ENCODE measurements around the gene PRLH.
"Not testable (repeated sequence)": the region's sequence is repeated elsewhere in the genome, so short reads cannot be mapped to it uniquely, and the experiment has no call there.

PRLH gene

DNA sequence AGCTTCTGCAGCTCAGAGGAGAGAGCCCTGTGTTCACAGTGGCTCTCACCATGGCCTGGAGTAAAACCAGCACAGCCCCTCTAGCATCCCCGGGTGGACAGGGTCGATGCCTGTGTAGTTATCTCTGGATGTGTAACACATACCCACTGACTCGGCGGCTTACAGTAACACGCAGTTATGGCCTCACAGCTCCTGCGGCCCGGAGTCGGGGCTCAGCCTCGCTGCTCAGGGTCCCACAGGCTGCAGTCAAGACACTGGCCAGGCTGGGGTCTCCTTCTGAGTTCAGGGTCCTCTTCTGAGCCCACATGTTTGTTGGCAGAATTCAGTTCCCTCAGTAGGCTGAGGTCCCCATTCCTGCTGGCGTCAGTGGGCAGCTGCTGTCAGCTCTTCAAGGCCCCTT is 26.7 kb downstream of the PRLH start:
- H3K27ac ChIP-seq (replicated peaks): no peak overlapping the region
- H3K27me3 ChIP-seq (ENCODE audit: insufficient read depth, poor library complexity, severe bottlenecking): no peaks in the 10 kb centered on the region
- no peak for DNase-seq (ENCODE audit: low read depth in 1 of 2, low spot score in 1 of 2)
- no peak overlapping the region for H3K4me3 ChIP-seq (replicated peaks; ENCODE audit: insufficient read depth, low read length)
- no peak for TF ChIP-seq POLR2AphosphoS5 (IDR thresholded peaks at IDR 0.05; ENCODE audit: low read depth)
- TF ChIP-seq, protein P1, sequence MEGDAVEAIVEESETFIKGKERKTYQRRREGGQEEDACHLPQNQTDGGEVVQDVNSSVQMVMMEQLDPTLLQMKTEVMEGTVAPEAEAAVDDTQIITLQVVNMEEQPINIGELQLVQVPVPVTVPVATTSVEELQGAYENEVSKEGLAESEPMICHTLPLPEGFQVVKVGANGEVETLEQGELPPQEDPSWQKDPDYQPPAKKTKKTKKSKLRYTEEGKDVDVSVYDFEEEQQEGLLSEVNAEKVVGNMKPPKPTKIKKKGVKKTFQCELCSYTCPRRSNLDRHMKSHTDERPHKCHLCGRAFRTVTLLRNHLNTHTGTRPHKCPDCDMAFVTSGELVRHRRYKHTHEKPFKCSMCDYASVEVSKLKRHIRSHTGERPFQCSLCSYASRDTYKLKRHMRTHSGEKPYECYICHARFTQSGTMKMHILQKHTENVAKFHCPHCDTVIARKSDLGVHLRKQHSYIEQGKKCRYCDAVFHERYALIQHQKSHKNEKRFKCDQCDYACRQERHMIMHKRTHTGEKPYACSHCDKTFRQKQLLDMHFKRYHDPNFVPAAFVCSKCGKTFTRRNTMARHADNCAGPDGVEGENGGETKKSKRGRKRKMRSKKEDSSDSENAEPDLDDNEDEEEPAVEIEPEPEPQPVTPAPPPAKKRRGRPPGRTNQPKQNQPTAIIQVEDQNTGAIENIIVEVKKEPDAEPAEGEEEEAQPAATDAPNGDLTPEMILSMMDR (IDR thresholded peaks at IDR 0.05; ENCODE audit: insufficient read depth, low read length): no peak
- no peak for TF ChIP-seq GABPA (IDR thresholded peaks at IDR 0.05; ENCODE audit: low read depth)
- TF ChIP-seq, protein P2, sequence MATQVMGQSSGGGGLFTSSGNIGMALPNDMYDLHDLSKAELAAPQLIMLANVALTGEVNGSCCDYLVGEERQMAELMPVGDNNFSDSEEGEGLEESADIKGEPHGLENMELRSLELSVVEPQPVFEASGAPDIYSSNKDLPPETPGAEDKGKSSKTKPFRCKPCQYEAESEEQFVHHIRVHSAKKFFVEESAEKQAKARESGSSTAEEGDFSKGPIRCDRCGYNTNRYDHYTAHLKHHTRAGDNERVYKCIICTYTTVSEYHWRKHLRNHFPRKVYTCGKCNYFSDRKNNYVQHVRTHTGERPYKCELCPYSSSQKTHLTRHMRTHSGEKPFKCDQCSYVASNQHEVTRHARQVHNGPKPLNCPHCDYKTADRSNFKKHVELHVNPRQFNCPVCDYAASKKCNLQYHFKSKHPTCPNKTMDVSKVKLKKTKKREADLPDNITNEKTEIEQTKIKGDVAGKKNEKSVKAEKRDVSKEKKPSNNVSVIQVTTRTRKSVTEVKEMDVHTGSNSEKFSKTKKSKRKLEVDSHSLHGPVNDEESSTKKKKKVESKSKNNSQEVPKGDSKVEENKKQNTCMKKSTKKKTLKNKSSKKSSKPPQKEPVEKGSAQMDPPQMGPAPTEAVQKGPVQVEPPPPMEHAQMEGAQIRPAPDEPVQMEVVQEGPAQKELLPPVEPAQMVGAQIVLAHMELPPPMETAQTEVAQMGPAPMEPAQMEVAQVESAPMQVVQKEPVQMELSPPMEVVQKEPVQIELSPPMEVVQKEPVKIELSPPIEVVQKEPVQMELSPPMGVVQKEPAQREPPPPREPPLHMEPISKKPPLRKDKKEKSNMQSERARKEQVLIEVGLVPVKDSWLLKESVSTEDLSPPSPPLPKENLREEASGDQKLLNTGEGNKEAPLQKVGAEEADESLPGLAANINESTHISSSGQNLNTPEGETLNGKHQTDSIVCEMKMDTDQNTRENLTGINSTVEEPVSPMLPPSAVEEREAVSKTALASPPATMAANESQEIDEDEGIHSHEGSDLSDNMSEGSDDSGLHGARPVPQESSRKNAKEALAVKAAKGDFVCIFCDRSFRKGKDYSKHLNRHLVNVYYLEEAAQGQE (IDR thresholded peaks at IDR 0.05; ENCODE audit: insufficient replicate concordance, low read depth): no peak
- TF ChIP-seq SPI1 (IDR thresholded peaks at IDR 0.05; ENCODE audit: borderline replicate concordance, low read depth): no peak

DNA sequence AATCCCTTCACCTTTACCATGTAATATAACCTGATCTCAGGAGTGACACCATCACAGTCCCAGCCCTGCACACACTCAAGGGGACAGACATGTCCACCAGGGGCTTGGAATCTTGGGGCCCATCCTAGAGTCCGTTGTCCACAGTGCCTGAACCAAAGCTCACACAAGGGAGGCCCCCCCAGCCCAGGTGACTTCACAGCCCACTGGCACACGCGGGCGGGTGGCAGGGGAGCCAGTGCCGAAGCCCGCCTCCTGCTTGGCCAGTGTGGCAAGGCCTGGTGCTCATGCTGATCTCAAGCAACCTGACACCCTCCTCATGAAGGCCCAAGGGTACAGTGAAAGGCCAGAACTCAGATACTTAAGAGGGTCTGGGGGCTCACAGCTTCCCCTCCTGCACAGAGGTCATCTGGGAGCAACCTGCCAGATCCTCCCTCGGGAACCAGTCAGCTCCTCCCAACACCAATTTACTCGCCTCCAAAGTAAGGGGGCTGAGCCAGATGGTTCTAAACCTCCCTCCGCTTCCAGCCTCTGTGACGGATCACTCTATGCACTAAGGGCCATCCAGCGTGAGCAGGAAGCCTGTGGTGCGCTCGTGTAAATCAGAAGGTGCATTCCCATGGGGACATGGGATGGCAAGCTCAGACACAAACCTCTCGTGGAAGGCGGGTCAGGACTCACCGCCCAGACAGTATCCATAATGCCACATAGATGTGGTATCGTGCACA is 27.4 kb downstream of the PRLH start:
- no peak overlapping the region for H3K4me3 ChIP-seq (replicated peaks; ENCODE audit: insufficient read depth, low read length)
- no peak overlapping the region for H3K27ac ChIP-seq (replicated peaks)
- no peak for TF ChIP-seq POLR2AphosphoS5 (IDR thresholded peaks at IDR 0.05; ENCODE audit: low read depth)
- no peak for TF ChIP-seq GABPA (IDR thresholded peaks at IDR 0.05; ENCODE audit: low read depth)
- no peak for TF ChIP-seq SPI1 (IDR thresholded peaks at IDR 0.05; ENCODE audit: borderline replicate concordance, low read depth)
- TF ChIP-seq, protein P2 (IDR thresholded peaks at IDR 0.05; ENCODE audit: insufficient replicate concordance, low read depth): no peak
- TF ChIP-seq, protein P1 (IDR thresholded peaks at IDR 0.05; ENCODE audit: insufficient read depth, low read length): no peak
- H3K27me3 ChIP-seq (ENCODE audit: insufficient read depth, poor library complexity, severe bottlenecking): no peaks in the 10 kb centered on the region
- DNase-seq (ENCODE audit: low read depth in 1 of 2, low spot score in 1 of 2): no peak

DNA sequence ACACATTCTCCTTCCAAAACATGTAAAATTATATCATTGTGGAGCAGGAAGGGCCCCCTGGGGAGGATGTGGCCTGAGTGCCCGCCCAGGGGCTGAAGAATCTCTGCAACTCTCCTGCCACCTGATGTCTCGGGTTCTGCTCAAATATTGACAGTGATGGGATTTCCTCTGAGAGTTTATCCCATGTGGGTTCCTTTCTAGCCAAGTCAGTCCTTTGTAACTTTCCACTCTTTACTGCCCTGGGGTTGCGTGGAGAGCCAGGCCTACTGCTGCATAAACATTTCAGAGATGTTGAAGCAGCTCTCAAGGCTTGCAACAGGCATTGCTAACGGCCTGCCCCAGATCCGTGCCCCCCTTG is 28.1 kb downstream of the PRLH start:
- no peaks in the 10 kb centered on the region for H3K27me3 ChIP-seq (ENCODE audit: insufficient read depth, poor library complexity, severe bottlenecking)
- no peak overlapping the region for H3K4me3 ChIP-seq (replicated peaks; ENCODE audit: insufficient read depth, low read length)
- no peak overlapping the region for H3K27ac ChIP-seq (replicated peaks)
- DNase-seq (ENCODE audit: low read depth in 1 of 2, low spot score in 1 of 2): no peak
- TF ChIP-seq, protein P2 (IDR thresholded peaks at IDR 0.05; ENCODE audit: insufficient replicate concordance, low read depth): no peak
- no peak for TF ChIP-seq POLR2AphosphoS5 (IDR thresholded peaks at IDR 0.05; ENCODE audit: low read depth)
- TF ChIP-seq, protein P1 (IDR thresholded peaks at IDR 0.05; ENCODE audit: insufficient read depth, low read length): no peak
- TF ChIP-seq GABPA (IDR thresholded peaks at IDR 0.05; ENCODE audit: low read depth): no peak
- no peak for TF ChIP-seq SPI1 (IDR thresholded peaks at IDR 0.05; ENCODE audit: borderline replicate concordance, low read depth)

DNA sequence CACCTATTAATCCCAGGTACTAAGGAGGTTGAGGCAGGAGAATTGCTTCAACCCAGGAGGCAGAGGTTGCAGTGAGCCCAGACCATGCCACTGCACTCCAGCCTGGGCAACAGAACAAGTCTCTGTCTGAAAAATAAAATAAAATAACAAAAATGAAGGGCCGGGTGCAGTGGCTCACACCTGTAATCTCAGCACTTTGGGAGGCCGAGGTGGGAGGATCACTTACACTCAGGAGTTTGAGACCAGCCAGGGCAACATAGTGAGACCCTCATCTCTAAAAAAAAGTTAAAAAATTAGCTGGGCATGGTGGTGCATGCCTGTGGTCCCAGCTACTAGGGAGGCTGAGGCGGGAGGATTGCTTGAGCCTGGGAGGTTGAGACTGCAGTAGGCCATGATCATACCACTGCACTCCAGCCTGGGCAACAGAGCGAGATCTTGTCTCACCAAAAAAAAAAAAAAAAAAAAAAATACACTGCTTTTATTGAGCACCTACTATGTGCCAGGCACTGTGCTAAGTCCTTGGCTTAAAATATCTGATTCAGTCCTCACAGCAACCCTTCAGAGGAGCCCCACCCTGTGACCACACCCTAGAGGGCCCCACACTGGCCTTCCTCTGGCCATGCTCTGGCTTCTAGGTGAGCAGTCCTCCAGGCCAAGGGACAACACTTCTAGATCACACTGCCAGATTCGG is 29.6 kb downstream of the PRLH start:
- not testable (repeated sequence) for DNase-seq (ENCODE audit: low read depth in 1 of 2, low spot score in 1 of 2); H3K4me3 ChIP-seq (replicated peaks; ENCODE audit: insufficient read depth, low read length); H3K27me3 ChIP-seq (ENCODE audit: insufficient read depth, poor library complexity, severe bottlenecking); H3K27ac ChIP-seq (replicated peaks)

Data from HL-60 (cell line).